Endothelial cell of umbilical vein (primary cell): ENCODE results near the gene KLF16. TPM values are rescaled to one million over a fixed set of nuclear protein-coding genes. Genes with fewer than 3 reads are reported as not detected.

ENCODE experiments used
- BruUV-seq: library from RNA; stranded (reverse); fragments of 400-500 nt; replicated peaks from 2 replicates; lab custom pipeline; 2021; lab: Mats Ljungman, UMichigan
- CTCF ChIA-PET: fragments of 300-600, 350-600 bp; sonication (Branson Sonifier 250); formaldehyde crosslinking; loops from one replicate; lab custom pipeline; 2021; ENCODE audit warnings: antibody characterized with exemption, inconsistent platforms; lab: Charles Lee
- POLR2A ChIA-PET: fragments of 300-600, 350-600 bp; sonication (Branson Sonifier 250); formaldehyde crosslinking; loops from one replicate; lab custom pipeline; 2021; ENCODE audit warnings: antibody characterized with exemption, inconsistent platforms; lab: Charles Lee
- DNase-seq: peaks from one replicate; pipeline ENCODE4 v3.0.0-alpha.2; 2011; ENCODE audit warnings: low read depth, low spot score
- FAIRE-seq: peaks from 2 replicates; lab custom pipeline; 2011; peaks lifted over from hg19 to GRCh38; lab: Jason Lieb, UNC
- H2AFZ ChIP-seq: 2 replicates; pipeline ENCODE4 v1.6.0; 2012; ENCODE audit warnings: low read depth, low read length, control low read depth, inconsistent platforms
- H3K27ac ChIP-seq: 2 replicates; pipeline ENCODE4 v1.5.1; 2011; ENCODE audit warnings: low read depth, mild to moderate bottlenecking, control low read depth, low read length, moderate library complexity; ENCODE audit not compliant: insufficient read depth
- H3K27me3 ChIP-seq, 2 experiments: 2 replicates each; pipeline versions ENCODE4 v1.6.0 to v1.6.1; 2011; ENCODE audit warnings: low read length in 2 of 2, mixed read lengths in 1 of 2; ENCODE audit not compliant: control insufficient read depth in 2 of 2, insufficient read depth in 2 of 2
- H3K36me3 ChIP-seq, 2 experiments: 2 replicates in 1 of 2; 3 replicates in 1 of 2; pipeline ENCODE4 v1.5.1; 2011; ENCODE audit warnings: low read length in 2 of 2, mild to moderate bottlenecking in 1 of 2, moderate library complexity in 1 of 2; ENCODE audit not compliant: control insufficient read depth in 2 of 2, insufficient read depth in 2 of 2; ENCODE audit errors: extremely low read depth in 1 of 2
- H3K4me1 ChIP-seq: 3 replicates; pipeline ENCODE4 v1.5.1; 2011; ENCODE audit warnings: mild to moderate bottlenecking, low read length; ENCODE audit not compliant: control insufficient read depth, insufficient read depth; ENCODE audit errors: extremely low read depth
- H3K4me2 ChIP-seq: 2 replicates; pipeline ENCODE4 v1.6.1; 2011; ENCODE audit warnings: low read length, control low read depth, mixed read lengths; ENCODE audit not compliant: insufficient read depth
- H3K4me3 ChIP-seq, 3 experiments: fragments of 200-600 bp in 1 of 3; sonication (generic), shearing (Covaris generic) in 1 of 3; replicated peaks in 1 of 3; 2 replicates each; pipeline ENCODE4 v1.5.1; 2011 to 2016; ENCODE audit warnings: control low read depth in 3 of 3, low read length in 3 of 3, mild to moderate bottlenecking in 2 of 3, inconsistent platforms in 1 of 3, low read depth in 1 of 3, moderate library complexity in 1 of 3; ENCODE audit not compliant: insufficient read depth in 1 of 3
- H3K79me2 ChIP-seq: 2 replicates; pipeline ENCODE4 v1.6.0; 2012; ENCODE audit warnings: low read length, inconsistent platforms; ENCODE audit not compliant: control insufficient read depth, insufficient read depth
- H3K9ac ChIP-seq: replicated peaks from 2 replicates; pipeline ENCODE3; 2011; ENCODE audit warnings: low read length, control low read depth; ENCODE audit not compliant: insufficient read depth; ENCODE audit errors: extremely low read depth
- H3K9me1 ChIP-seq: replicated peaks from 3 replicates; pipeline ENCODE4 v1.6.0; 2011; ENCODE audit warnings: mild to moderate bottlenecking, low read length; ENCODE audit not compliant: control insufficient read depth, insufficient read depth; ENCODE audit errors: extremely low read depth
- H3K9me3 ChIP-seq: replicated peaks from 2 replicates; pipeline ENCODE4 v1.5.1; 2012; ENCODE audit warnings: low read length, inconsistent platforms; ENCODE audit not compliant: control insufficient read depth, insufficient read depth
- H4K20me1 ChIP-seq: replicated peaks from 2 replicates; pipeline ENCODE3; 2011; ENCODE audit warnings: mild to moderate bottlenecking, low read length; ENCODE audit not compliant: control insufficient read depth, insufficient read depth; ENCODE audit errors: extremely low read depth
- EZH2 ChIP-seq: IDR thresholded peaks from 2 replicates; pipeline ENCODE4 v1.6.1; 2012; ENCODE audit warnings: borderline replicate concordance, low read depth, mild to moderate bottlenecking, moderate library complexity, low read length, inconsistent platforms; ENCODE audit not compliant: severe bottlenecking
- FOS ChIP-seq: IDR thresholded peaks from 2 replicates; pipeline ENCODE4 v1.6.1; 2011; ENCODE audit warnings: mild to moderate bottlenecking, low read length, moderate library complexity, borderline replicate concordance; ENCODE audit not compliant: insufficient read depth
- GATA2 ChIP-seq: IDR thresholded peaks from 2 replicates; pipeline ENCODE4 v1.7.0; 2011; ENCODE audit warnings: low read depth, mild to moderate bottlenecking, moderate library complexity, mixed read lengths, low read length; ENCODE audit not compliant: insufficient read length, insufficient read depth
- JUN ChIP-seq: IDR thresholded peaks from 2 replicates; pipeline ENCODE4 v1.6.1; 2011; ENCODE audit warnings: borderline replicate concordance, low read depth; ENCODE audit not compliant: insufficient read length, insufficient read depth
- POLR2A ChIP-seq: IDR thresholded peaks from 2 replicates; pipeline ENCODE4 v1.6.1; 2012; ENCODE audit warnings: low read depth, mild to moderate bottlenecking, control low read depth, low read length
- POLR2AphosphoS5 ChIP-seq: IDR thresholded peaks from 2 replicates; pipeline ENCODE4 v1.6.1; 2012; ENCODE audit warnings: low read depth, mild to moderate bottlenecking, control low read depth, low read length, moderate library complexity; ENCODE audit not compliant: insufficient read depth
- dilution Hi-C: fragments of 300-500 bp; cut with MboI; formaldehyde crosslinking; loops from one replicate; pipeline ENCODE4 v1.15.0; 2019; ENCODE audit warnings: low sequenced_read_pairs; ENCODE audit not compliant: extremely low pct_ligation_motif_present
- intact Hi-C: fragments of 100-400 bp; cut with micrococcal nuclease; formaldehyde crosslinking; loops from one replicate; pipeline ENCODE4 v1.10.0; 2022
- polyA plus RNA-seq, 4 experiments: library from polyadenylated mRNA; depleted of rRNA in 3 of 4; stranded (reverse) in 3 of 4; unstranded in 1 of 4; fragments of >200 nt; gene quantifications; 2 replicates each; pipeline versions ENCODE4 v1.2.1 to v1.2.3, GENCODE V29; 2011 to 2012; ENCODE audit warnings: missing spikeins in 1 of 4
- total RNA-seq: library from RNA; stranded (reverse); gene quantifications from 2 replicates; pipeline ENCODE4 v1.2.3, GENCODE V29; 2021
- TF ChIP-seq, protein P1 (sequence below), 2 donors: IDR thresholded peaks; 1 replicate in 1 of 2; 2 replicates in 1 of 2; pipeline ENCODE4 v1.5.1; 2011; ENCODE audit warnings: low read length in 2 of 2, mild to moderate bottlenecking in 2 of 2, moderate library complexity in 2 of 2, control low read depth in 1 of 2, inconsistent platforms in 1 of 2, low read depth in 1 of 2; ENCODE audit not compliant: insufficient read depth in 1 of 2; ENCODE audit errors: extremely low read depth in 1 of 2
- TF ChIP-seq, protein P2 (sequence below): IDR thresholded peaks from 2 replicates; pipeline ENCODE4 v1.6.1; 2011; ENCODE audit not compliant: insufficient read depth, insufficient read length

The KLF16 gene
- total and polyA plus RNA-seq, 2 donors (not counting 3 experiments of a cell fraction or from before 2014, with no cell fraction given), result 11.6 to 36.6 TPM

DNA sequence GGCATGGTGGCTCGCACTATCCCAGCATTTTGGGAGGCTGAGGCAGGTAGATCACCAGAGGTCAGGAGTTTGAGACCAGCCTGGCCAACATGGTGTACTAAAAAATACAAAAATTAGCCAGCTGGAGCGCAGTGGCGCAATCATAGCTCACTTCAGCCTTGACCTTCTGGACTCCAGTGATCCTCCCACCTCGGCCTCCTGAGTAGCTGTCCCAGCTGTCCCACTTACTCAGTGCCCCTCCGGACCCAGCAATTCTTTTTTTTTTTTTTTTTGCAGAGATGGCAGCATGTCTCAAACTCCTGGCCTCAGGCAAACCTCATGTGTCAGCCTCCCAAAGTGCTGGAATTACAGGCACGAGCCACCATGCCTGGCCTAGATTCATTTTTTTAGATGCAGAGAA lies 39.5 kb upstream of the KLF16 start:
- Histone ChIP-seq H3K9me1 (no peaks in the 10 kb centered on the region), H3K27ac (no peak overlapping the region), H4K20me1 (no peaks in the 10 kb centered on the region), H3K9ac (no peak overlapping the region), H3K4me3 (no peak overlapping the region), H3K4me1 (no peaks in the 10 kb centered on the region), H3K4me2 (no peak overlapping the region), H2AFZ (no peak overlapping the region), H3K27me3 (no peaks in the 10 kb centered on the region), H3K36me3 (no peaks in the 10 kb centered on the region), H3K9me3 (no peaks in the 10 kb centered on the region), H3K79me2 (peaks cover 20% of the 10 kb centered on the region)
- ChIA-PET POLR2A (no interaction called here), CTCF (interaction anchor here (1.0 kb wide), 2 partner anchors 27 to 38 kb away, joined by 3 read pairs; no protein-coding TSS in a partner anchor)
- dilution Hi-C loops, result no loop called here
- no TSS peak for BruUV-seq
- no peak for TF ChIP-seq EZH2
- TF ChIP-seq, protein P1, sequence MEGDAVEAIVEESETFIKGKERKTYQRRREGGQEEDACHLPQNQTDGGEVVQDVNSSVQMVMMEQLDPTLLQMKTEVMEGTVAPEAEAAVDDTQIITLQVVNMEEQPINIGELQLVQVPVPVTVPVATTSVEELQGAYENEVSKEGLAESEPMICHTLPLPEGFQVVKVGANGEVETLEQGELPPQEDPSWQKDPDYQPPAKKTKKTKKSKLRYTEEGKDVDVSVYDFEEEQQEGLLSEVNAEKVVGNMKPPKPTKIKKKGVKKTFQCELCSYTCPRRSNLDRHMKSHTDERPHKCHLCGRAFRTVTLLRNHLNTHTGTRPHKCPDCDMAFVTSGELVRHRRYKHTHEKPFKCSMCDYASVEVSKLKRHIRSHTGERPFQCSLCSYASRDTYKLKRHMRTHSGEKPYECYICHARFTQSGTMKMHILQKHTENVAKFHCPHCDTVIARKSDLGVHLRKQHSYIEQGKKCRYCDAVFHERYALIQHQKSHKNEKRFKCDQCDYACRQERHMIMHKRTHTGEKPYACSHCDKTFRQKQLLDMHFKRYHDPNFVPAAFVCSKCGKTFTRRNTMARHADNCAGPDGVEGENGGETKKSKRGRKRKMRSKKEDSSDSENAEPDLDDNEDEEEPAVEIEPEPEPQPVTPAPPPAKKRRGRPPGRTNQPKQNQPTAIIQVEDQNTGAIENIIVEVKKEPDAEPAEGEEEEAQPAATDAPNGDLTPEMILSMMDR (IDR thresholded peaks at IDR 0.05; ENCODE audit: extremely low read depth in 1 of 2, insufficient read depth in 1 of 2, low read depth in 1 of 2, low read length in 2 of 2), result no peak
- no peak for TF ChIP-seq GATA2
- no peak for TF ChIP-seq JUN
- TF ChIP-seq, protein P2, sequence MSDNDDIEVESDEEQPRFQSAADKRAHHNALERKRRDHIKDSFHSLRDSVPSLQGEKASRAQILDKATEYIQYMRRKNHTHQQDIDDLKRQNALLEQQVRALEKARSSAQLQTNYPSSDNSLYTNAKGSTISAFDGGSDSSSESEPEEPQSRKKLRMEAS, result no peak
- no peak for TF ChIP-seq POLR2A
- TF ChIP-seq POLR2AphosphoS5, result no peak
- TF ChIP-seq FOS, result no peak
- FAIRE-seq (no peak), DNase-seq (no peak)
- intact Hi-C loops, result no loop called here
